Transverse colon (tissue), 4 donors: ENCODE data around the gene TM9SF3.

ENCODE experiments used
- EP300 ChIP-seq: sonication (generic); formaldehyde crosslinking; IDR thresholded peaks from one replicate; pipeline ENCODE4 v1.6.1; 2017; ENCODE audit warnings: antibody characterized with exemption, low read depth
- POLR2A ChIP-seq: fragments of 450-650 bp; IDR thresholded peaks from one replicate; pipeline ENCODE4 v1.6.1; 2016; ENCODE audit warnings: antibody characterized with exemption, mild to moderate bottlenecking, moderate library complexity
- POLR2AphosphoS5 ChIP-seq, 3 donors: sonication (generic); formaldehyde crosslinking; IDR thresholded peaks; one replicate each; pipeline ENCODE4 v1.6.1; 2016; ENCODE audit warnings: antibody characterized with exemption in 3 of 3
- TF ChIP-seq, protein P1 (sequence below), 5 experiments: fragments of 200-600 bp in 3 of 5; fragments of 450-650 bp in 2 of 5; sonication (generic) in 3 of 5; IDR thresholded peaks; 1 replicate in 2 of 5; 2 replicates in 3 of 5; pipeline ENCODE4 v1.5.1; 2016 to 2017; ENCODE audit warnings: antibody characterized with exemption in 5 of 5, inconsistent platforms in 3 of 5, mild to moderate bottlenecking in 2 of 5, moderate library complexity in 1 of 5

DNA sequence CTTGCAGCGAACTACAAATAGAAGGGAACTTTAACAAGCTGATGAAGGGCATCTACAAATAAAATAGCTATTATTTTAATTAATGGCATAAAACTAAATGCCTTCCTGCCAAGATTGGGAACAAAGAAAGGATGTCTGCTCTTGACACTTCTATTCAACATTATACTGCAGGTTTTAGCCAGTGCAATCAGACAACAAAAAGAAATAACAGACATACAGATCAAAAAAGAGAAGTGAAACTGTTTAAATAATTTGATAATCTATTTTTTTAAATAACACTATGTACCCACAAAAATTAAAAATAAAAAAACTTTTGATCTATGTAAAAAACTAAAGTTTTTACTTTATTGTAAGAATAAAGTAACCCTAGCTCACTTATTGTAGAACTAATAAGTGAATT is 50.7 kb downstream of the TM9SF3 start:
- TF ChIP-seq, protein P1, sequence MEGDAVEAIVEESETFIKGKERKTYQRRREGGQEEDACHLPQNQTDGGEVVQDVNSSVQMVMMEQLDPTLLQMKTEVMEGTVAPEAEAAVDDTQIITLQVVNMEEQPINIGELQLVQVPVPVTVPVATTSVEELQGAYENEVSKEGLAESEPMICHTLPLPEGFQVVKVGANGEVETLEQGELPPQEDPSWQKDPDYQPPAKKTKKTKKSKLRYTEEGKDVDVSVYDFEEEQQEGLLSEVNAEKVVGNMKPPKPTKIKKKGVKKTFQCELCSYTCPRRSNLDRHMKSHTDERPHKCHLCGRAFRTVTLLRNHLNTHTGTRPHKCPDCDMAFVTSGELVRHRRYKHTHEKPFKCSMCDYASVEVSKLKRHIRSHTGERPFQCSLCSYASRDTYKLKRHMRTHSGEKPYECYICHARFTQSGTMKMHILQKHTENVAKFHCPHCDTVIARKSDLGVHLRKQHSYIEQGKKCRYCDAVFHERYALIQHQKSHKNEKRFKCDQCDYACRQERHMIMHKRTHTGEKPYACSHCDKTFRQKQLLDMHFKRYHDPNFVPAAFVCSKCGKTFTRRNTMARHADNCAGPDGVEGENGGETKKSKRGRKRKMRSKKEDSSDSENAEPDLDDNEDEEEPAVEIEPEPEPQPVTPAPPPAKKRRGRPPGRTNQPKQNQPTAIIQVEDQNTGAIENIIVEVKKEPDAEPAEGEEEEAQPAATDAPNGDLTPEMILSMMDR (IDR thresholded peaks at IDR 0.05): no peak
- TF ChIP-seq EP300 (no peak), POLR2AphosphoS5 (IDR thresholded peaks at IDR 0.05) (no peak), POLR2A (no peak)
